ENCODE results near the gene SLAIN2. TPM values are rescaled to one million over a fixed set of nuclear protein-coding genes. Genes with fewer than 3 reads are reported as not detected.

SLAIN2 gene
- total RNA-seq, 1 experiment from 2014 or later, result 30.8 TPM

DNA sequence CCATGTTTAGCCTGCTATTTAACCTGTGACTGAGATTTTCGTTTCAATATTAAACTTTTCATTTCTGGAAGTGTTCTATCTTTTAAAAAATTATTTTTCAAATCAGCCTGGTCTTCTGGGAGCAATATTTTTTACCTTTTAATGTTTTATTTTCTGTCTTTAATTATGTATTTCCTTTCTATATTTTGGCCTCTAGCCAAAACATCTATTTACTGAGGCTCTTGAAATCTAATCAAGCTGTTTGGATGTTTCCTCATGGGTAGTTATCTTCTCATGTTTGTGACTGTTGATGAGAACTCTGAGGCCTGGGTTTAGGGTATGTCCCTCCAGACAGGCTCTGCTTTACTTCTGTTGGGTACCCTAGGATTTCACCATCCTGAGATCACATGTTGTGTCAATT, 131.5 kb downstream of the SLAIN2 start:
- Mint-ChIP-seq H3K4me1 (peaks cover 4 to 6% of the 10 kb centered on the region in 2 experiments), H3K4me3 (no peak overlapping the region), H3K36me3 (ENCODE audit: insufficient read depth in 1 of 3, low read depth in 3 of 3) (no peaks in the 10 kb centered on the region), H3K9me3 (no peaks in the 10 kb centered on the region; a peak in 1 of 5 replicates), H3K27ac (no peak overlapping the region), H3K27me3 (ENCODE audit: low read depth) (peaks cover 2% of the 10 kb centered on the region; the same call in 1 of the 2 replicates)
- Histone ChIP-seq H3K56ac (ENCODE audit: insufficient read length, low read depth, low read length) (no peak overlapping the region), H3K23me2 (ENCODE audit: insufficient read length, low read depth, low read length, poor library complexity, severe bottlenecking) (no peaks in the 10 kb centered on the region), H3K4me2 (ENCODE audit: insufficient read depth, insufficient read length, low read length) (no peak overlapping the region), H2BK12ac (ENCODE audit: insufficient read length, low read depth, low read length) (no peak overlapping the region), H3K18ac (ENCODE audit: insufficient read length, low read depth, low read length) (no peak overlapping the region), H2AFZ (ENCODE audit: low read length) (no peak overlapping the region), H2BK20ac (ENCODE audit: low read depth, low read length, poor library complexity, severe bottlenecking) (no peak overlapping the region), H3K79me1 (ENCODE audit: insufficient read depth, low read depth, low read length, poor library complexity, severe bottlenecking) (no peaks in the 10 kb centered on the region), H3K14ac (ENCODE audit: insufficient read depth, low read length) (no peak overlapping the region), H2BK5ac (ENCODE audit: insufficient read length, low read length) (no peak overlapping the region), H3K9me3 (ENCODE audit: control insufficient read depth, low read depth, low read length) (no peaks in the 10 kb centered on the region), H3K79me2 (ENCODE audit: insufficient read depth, low read length) (no peaks in the 10 kb centered on the region), H4K91ac (ENCODE audit: insufficient read length, low read depth, low read length) (no peak overlapping the region), H3K27me3 (ENCODE audit: insufficient read depth, low read length) (no peaks in the 10 kb centered on the region), H3T11ph (ENCODE audit: low read length) (no peak overlapping the region), H3K9ac (ENCODE audit: extremely low read depth, insufficient read length, low read length) (no peak overlapping the region), H3K4ac (ENCODE audit: low read depth, low read length) (no peak overlapping the region), H3K27ac (ENCODE audit: insufficient read length, low read depth, low read length) (no peak overlapping the region), H4K20me1 (ENCODE audit: control insufficient read depth, insufficient read depth, insufficient read length) (no peaks in the 10 kb centered on the region), H2AK5ac (ENCODE audit: insufficient read length, low read length) (no peak overlapping the region), H3K23ac (ENCODE audit: insufficient read length, low read depth, low read length) (no peak overlapping the region), H4K5ac (ENCODE audit: insufficient read length, low read depth, low read length) (no peak overlapping the region), H2BK15ac (ENCODE audit: low read depth, low read length) (no peak overlapping the region), H4K8ac (replicated peaks; ENCODE audit: insufficient read length, low read depth, low read length) (no peak overlapping the region), H3K4me1 (ENCODE audit: insufficient read depth, low read length) (no peaks in the 10 kb centered on the region; the same call in 1 of the 2 replicates), H2BK120ac (ENCODE audit: low read depth, low read length, poor library complexity, severe bottlenecking) (no peak overlapping the region)
- DNase-seq, result no peak
- TF ChIP-seq, protein P1, sequence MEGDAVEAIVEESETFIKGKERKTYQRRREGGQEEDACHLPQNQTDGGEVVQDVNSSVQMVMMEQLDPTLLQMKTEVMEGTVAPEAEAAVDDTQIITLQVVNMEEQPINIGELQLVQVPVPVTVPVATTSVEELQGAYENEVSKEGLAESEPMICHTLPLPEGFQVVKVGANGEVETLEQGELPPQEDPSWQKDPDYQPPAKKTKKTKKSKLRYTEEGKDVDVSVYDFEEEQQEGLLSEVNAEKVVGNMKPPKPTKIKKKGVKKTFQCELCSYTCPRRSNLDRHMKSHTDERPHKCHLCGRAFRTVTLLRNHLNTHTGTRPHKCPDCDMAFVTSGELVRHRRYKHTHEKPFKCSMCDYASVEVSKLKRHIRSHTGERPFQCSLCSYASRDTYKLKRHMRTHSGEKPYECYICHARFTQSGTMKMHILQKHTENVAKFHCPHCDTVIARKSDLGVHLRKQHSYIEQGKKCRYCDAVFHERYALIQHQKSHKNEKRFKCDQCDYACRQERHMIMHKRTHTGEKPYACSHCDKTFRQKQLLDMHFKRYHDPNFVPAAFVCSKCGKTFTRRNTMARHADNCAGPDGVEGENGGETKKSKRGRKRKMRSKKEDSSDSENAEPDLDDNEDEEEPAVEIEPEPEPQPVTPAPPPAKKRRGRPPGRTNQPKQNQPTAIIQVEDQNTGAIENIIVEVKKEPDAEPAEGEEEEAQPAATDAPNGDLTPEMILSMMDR (conservative IDR thresholded peaks at IDR 0.05), result no peak
- no CpG with 5 or more reads among the region's 1 CpG for WGBS (ENCODE audit: extremely low coverage, insufficient read length, low lambda C conversion rate)

Measured in H9 (cell line).